Thymus (tissue), 2 donors: ENCODE measurements around the gene LGI1. TPM values are rescaled to one million over a fixed set of nuclear protein-coding genes. Genes with fewer than 3 reads are reported as not detected.

Experiments used
- polyA plus RNA-seq: library from polyadenylated mRNA; stranded (reverse); fragments of 200-250 nt; gene quantifications from one replicate; pipeline ENCODE4 v1.2.3, GENCODE V29; 2013
- total RNA-seq: library from RNA; stranded (reverse); fragments of 120-200 nt; gene quantifications from one replicate; pipeline ENCODE4 v1.2.4, GENCODE V29; 2013
- donor health status: healthy.

Gene LGI1
- total and polyA plus RNA-seq, 2 donors: 0.18 to 0.28 TPM

Other genes starting within 250 kb of the LGI1 start
- gene FFAR4, start 191.3 kb upstream of the LGI1 start, total RNA-seq: 0.14 TPM
- gene FFAR4, start 191.3 kb upstream of the LGI1 start, polyA plus RNA-seq: 0.25 TPM
- 0.19 TPM for gene RBP4, start 156.7 kb upstream of the LGI1 start, total RNA-seq
- 3.1 TPM for gene RBP4, start 156.7 kb upstream of the LGI1 start, polyA plus RNA-seq
- gene PDE6C, start 145.4 kb upstream of the LGI1 start, total RNA-seq: not detected
- gene PDE6C, start 145.4 kb upstream of the LGI1 start, polyA plus RNA-seq: 0.18 TPM
- gene FRA10AC1, start 55.3 kb upstream of the LGI1 start, total RNA-seq: 6.7 TPM
- gene FRA10AC1, start 55.3 kb upstream of the LGI1 start, polyA plus RNA-seq: 20.7 TPM
- gene SLC35G1, start 136.0 kb downstream of the LGI1 start, total RNA-seq: 2.3 TPM
- gene SLC35G1, start 136.0 kb downstream of the LGI1 start, polyA plus RNA-seq: 3.0 TPM
- gene PLCE1, start 236.0 kb downstream of the LGI1 start, total RNA-seq: 1.2 TPM
- 0.71 TPM for gene PLCE1, start 236.0 kb downstream of the LGI1 start, polyA plus RNA-seq